B cell (primary cell): Measurements from ENCODE around the gene RAB3C. TPM values are rescaled to one million over a fixed set of nuclear protein-coding genes. Genes with fewer than 3 reads are reported as not detected.

ENCODE experiments used
- ATAC-seq: fragments of 200-7000 bp; cut with Tn5 transposase; one replicate; pipeline ENCODE4 v1.10.0; 2021; ENCODE audit warnings: low read depth, mild to moderate bottlenecking, moderate number of reproducible peaks, moderate library complexity
- CTCF ChIA-PET: fragments of 350-600 bp; sonication (Branson Sonifier 250); formaldehyde crosslinking; loops from one replicate; lab custom pipeline; 2021; ENCODE audit warnings: antibody characterized with exemption, inconsistent platforms; lab: Charles Lee
- POLR2A ChIA-PET: fragments of 350-600 bp; sonication (Branson Sonifier 250); formaldehyde crosslinking; loops from one replicate; lab custom pipeline; 2021; ENCODE audit warnings: antibody characterized with exemption; lab: Charles Lee
- DNase-seq: peaks from one replicate; pipeline ENCODE4 v3.0.0; 2013
- H2AFZ ChIP-seq: 2 replicates; pipeline ENCODE4 v1.6.1; 2012; ENCODE audit warnings: mild to moderate bottlenecking, low read depth, low read length; ENCODE audit not compliant: insufficient read depth, poor library complexity, severe bottlenecking
- H3K27ac ChIP-seq, 2 donors: 1 replicate in 1 of 2; 2 replicates in 1 of 2; pipeline ENCODE4 v1.5.1; 2012 to 2013; ENCODE audit warnings: low read length in 2 of 2, mild to moderate bottlenecking in 2 of 2, moderate library complexity in 1 of 2
- H3K27me3 ChIP-seq, 4 experiments: fragments of 200-600 bp in 1 of 4; sonication (generic) in 1 of 4; replicated peaks in 1 of 4; 1 replicate in 2 of 4; 2 replicates in 2 of 4; pipeline versions ENCODE4 v1.6.1 to v1.7.0; 2013 to 2016; ENCODE audit warnings: low read length in 3 of 4, mild to moderate bottlenecking in 2 of 4, mixed read lengths in 1 of 4, moderate library complexity in 1 of 4; ENCODE audit not compliant: insufficient read depth in 4 of 4, control insufficient read depth in 3 of 4; ENCODE audit errors: control extremely low read depth in 1 of 4
- H3K36me3 ChIP-seq, 2 experiments: replicated peaks in 1 of 2; 1 replicate in 1 of 2; 2 replicates in 1 of 2; pipeline versions ENCODE4 v1.6.1 to v1.7.1; 2013; ENCODE audit warnings: low read length in 1 of 2; ENCODE audit not compliant: insufficient read depth in 2 of 2, control insufficient read depth in 1 of 2; ENCODE audit errors: control extremely low read depth in 1 of 2, extremely low read depth in 1 of 2
- H3K4me1 ChIP-seq, 2 donors: fragments of 200-600 bp in 1 of 2; sonication (generic) in 1 of 2; 1 replicate in 1 of 2; 2 replicates in 1 of 2; pipeline versions ENCODE4 v1.5.1 to v1.6.1; 2013 to 2017; ENCODE audit warnings: low read length in 2 of 2; ENCODE audit not compliant: control insufficient read depth in 2 of 2, insufficient read depth in 2 of 2
- H3K4me2 ChIP-seq: replicated peaks from 2 replicates; pipeline ENCODE3; 2012; ENCODE audit warnings: mild to moderate bottlenecking, low read depth, low read length; ENCODE audit not compliant: poor library complexity, severe bottlenecking
- H3K4me3 ChIP-seq, 5 experiments: fragments of 200-600 bp in 1 of 5; sonication (generic) in 1 of 5; 1 replicate in 3 of 5; 2 replicates in 2 of 5; pipeline versions ENCODE4 v1.5.1 to v1.7.0; 2011 to 2016; ENCODE audit warnings: low read length in 4 of 5, mild to moderate bottlenecking in 4 of 5, low read depth in 2 of 5, control low read depth in 1 of 5, moderate library complexity in 1 of 5; ENCODE audit not compliant: insufficient read depth in 1 of 5; ENCODE audit errors: control extremely low read depth in 1 of 5, extremely low read depth in 1 of 5
- H3K79me2 ChIP-seq: fragments of 200-600 bp; sonication (generic); one replicate; pipeline ENCODE4 v1.6.0; 2016; ENCODE audit warnings: low read length; ENCODE audit not compliant: control insufficient read depth, insufficient read depth
- H3K9ac ChIP-seq: fragments of 200-600 bp; sonication (generic); 2 replicates; pipeline ENCODE4 v1.6.1; 2017; ENCODE audit warnings: mild to moderate bottlenecking, low read length, moderate library complexity
- H3K9me3 ChIP-seq, 3 donors: one replicate each; pipeline versions ENCODE4 v1.6.1 to v1.7.1; 2013; ENCODE audit warnings: low read length in 2 of 3; ENCODE audit not compliant: control insufficient read depth in 2 of 3, insufficient read depth in 1 of 3; ENCODE audit errors: control extremely low read depth in 1 of 3
- H4K20me1 ChIP-seq: 2 replicates; pipeline ENCODE4 v1.6.0; 2012; ENCODE audit warnings: mild to moderate bottlenecking, low read length; ENCODE audit not compliant: insufficient read depth, control insufficient read depth, poor library complexity, severe bottlenecking
- H3K27ac Mint-ChIP-seq: one replicate; pipeline ENCODE4 v1.8.0; 2021; ENCODE audit warnings: mixed read lengths
- H3K27me3 Mint-ChIP-seq: one replicate; pipeline ENCODE4 v1.8.0; 2021; ENCODE audit warnings: mixed read lengths
- H3K4me1 Mint-ChIP-seq: one replicate; pipeline ENCODE4 v1.8.0; 2021; ENCODE audit warnings: mixed read lengths
- H3K4me3 Mint-ChIP-seq: one replicate; pipeline ENCODE4 v1.8.0; 2021; ENCODE audit warnings: mixed read lengths
- H3K9me3 Mint-ChIP-seq: one replicate; pipeline ENCODE4 v1.8.0; 2022; ENCODE audit warnings: mixed read lengths; ENCODE audit not compliant: insufficient read depth
- CTCF ChIP-seq: fragments of 200-600 bp; IDR thresholded peaks from one replicate; pipeline ENCODE4 v1.8.0; 2022; ENCODE audit warnings: antibody characterized with exemption, mild to moderate bottlenecking
- EZH2 ChIP-seq: IDR thresholded peaks from 2 replicates; pipeline ENCODE4 v1.6.1; 2012; ENCODE audit warnings: borderline replicate concordance, low read depth, mild to moderate bottlenecking, moderate library complexity, low read length; ENCODE audit not compliant: insufficient read depth, poor library complexity, severe bottlenecking
- WGBS: methylation state at CpG from one replicate; pipeline ENCODE4 v1.1.5; 2013; ENCODE audit warnings: missing lambda C conversion rate; ENCODE audit not compliant: insufficient coverage; 5-methylcytosine and 5-hydroxymethylcytosine counted together
- intact Hi-C: fragments of 100-400 bp; cut with micrococcal nuclease; formaldehyde crosslinking; loops from one replicate; pipeline ENCODE4 v1.10.0; 2022
- polyA plus RNA-seq: library from polyadenylated mRNA; depleted of rRNA; stranded (reverse); fragments of >200 nt; gene quantifications from 2 replicates; pipeline ENCODE4 v1.2.3, GENCODE V29; 2012
- total RNA-seq, 2 donors: library from RNA; stranded (reverse); fragments of 120-200 nt in 1 of 2; gene quantifications; 1 replicate in 1 of 2; 2 replicates in 1 of 2; pipeline versions ENCODE4 v1.2.3 to v1.2.4, GENCODE V29; 2013 to 2022

The RAB3C gene
- total and polyA plus RNA-seq, 2 donors (not counting 1 experiment from before 2014, with no cell fraction given) = 0.20 to 0.58 TPM

- H3K9me3 Mint-ChIP-seq = no peaks in the 10 kb centered on the region
- H3K4me1 ChIP-seq = no peaks in the 10 kb centered on the region
- no peaks in the 10 kb centered on the region for H3K9me3 ChIP-seq
- H2AFZ ChIP-seq = no peak overlapping the region
- ChIA-PET POLR2A (no interaction called here), CTCF (no interaction called here)
- intact Hi-C loops = no loop called here
- H3K9ac ChIP-seq = no peak overlapping the region
- DNase-seq (no peak), ATAC-seq (no peak)
- TF ChIP-seq CTCF (no peak), EZH2 (no peak)
- H3K4me3 ChIP-seq = no peak overlapping the region
- no peak overlapping the region for H3K27ac Mint-ChIP-seq
- no peak overlapping the region for H3K4me2 ChIP-seq
- WGBS = 40% methylated on average over 1 of the region's 2 CpGs
- no peaks in the 10 kb centered on the region for H3K4me1 Mint-ChIP-seq
- H4K20me1 ChIP-seq = no peaks in the 10 kb centered on the region
- H3K4me3 Mint-ChIP-seq = no peak overlapping the region
- H3K36me3 ChIP-seq = no peaks in the 10 kb centered on the region
- H3K27ac ChIP-seq = no peak overlapping the region
- no peaks in the 10 kb centered on the region for H3K27me3 ChIP-seq
- peaks cover 4% of the 10 kb centered on the region for H3K27me3 Mint-ChIP-seq
- H3K79me2 ChIP-seq = no peaks in the 10 kb centered on the region
Measured at GRCh38 chr5:58677650-58678049, 94.8 kb downstream of the RAB3C start.

GRCh38 chr5:58680503-58680902 is 97.6 kb downstream of the RAB3C start:
- ChIA-PET POLR2A (no interaction called here), CTCF (no interaction called here)
- Histone ChIP-seq H3K9me3 (no peaks in the 10 kb centered on the region), H3K27ac (no peak overlapping the region), H3K4me1 (no peaks in the 10 kb centered on the region), H3K79me2 (no peaks in the 10 kb centered on the region), H3K36me3 (no peaks in the 10 kb centered on the region), H3K9ac (no peak overlapping the region), H2AFZ (no peak overlapping the region), H4K20me1 (no peaks in the 10 kb centered on the region), H3K27me3 (no peaks in the 10 kb centered on the region), H3K4me2 (no peak overlapping the region), H3K4me3 (no peak overlapping the region)
- Mint-ChIP-seq H3K27me3 (no peaks in the 10 kb centered on the region), H3K4me1 (no peaks in the 10 kb centered on the region), H3K4me3 (no peak overlapping the region), H3K9me3 (no peaks in the 10 kb centered on the region), H3K27ac (no peak overlapping the region)
- DNase-seq (no peak), ATAC-seq (no peak)
- WGBS = no CpG with 5 or more reads among the region's 2 CpGs
- intact Hi-C loops = no loop called here
- no peak for TF ChIP-seq CTCF
- no peak for TF ChIP-seq EZH2
